K562 (cell line): ENCODE data around the gene LMAN2. TPM values are rescaled to one million over a fixed set of nuclear protein-coding genes. Genes with fewer than 3 reads are reported as not detected.

Experiments
- ATAC-seq: fragments of 200-7000 bp; cut with Tn5 transposase; 3 replicates; pipeline ENCODE4 v1.9.1; 2020; ENCODE audit warnings: moderate library complexity
- BruUV-seq: library from RNA; stranded (reverse); fragments of 400-500 nt; replicated peaks from 2 replicates; lab custom pipeline; 2021; lab: Mats Ljungman, UMichigan
- CTCF ChIA-PET: fragments of 300-600 bp; formaldehyde crosslinking; extraction: SDS; loops from one replicate; lab custom pipeline; 2021; ENCODE audit warnings: low intra/inter-chr PET ratio; lab: Yijun Ruan, JAX
- POLR2A ChIA-PET: fragments of 300-600, 350-650 bp; sonication (Branson Sonifier 250); formaldehyde crosslinking; extraction: SDS; loops from one replicate; lab custom pipeline; 2021; ENCODE audit warnings: antibody characterized with exemption, inconsistent platforms; lab: Yijun Ruan, JAX
- DNase-seq, 4 experiments: peaks; one replicate each; pipeline versions ENCODE4 v3.0.0 to v3.0.0-alpha.2; 2011 to 2018; ENCODE audit warnings: low spot score in 3 of 4, mixed read lengths in 3 of 4; ENCODE audit errors: extremely low read depth in 1 of 4
- FAIRE-seq: peaks from 2 replicates; lab custom pipeline; 2011; peaks lifted over from hg19 to GRCh38; lab: Jason Lieb, UNC
- H2AFZ ChIP-seq: 2 replicates; pipeline ENCODE4 v1.6.0; 2011; ENCODE audit warnings: low read depth, low read length, control low read depth, inconsistent platforms
- H3K27ac ChIP-seq: fragments of 200-600 bp; 3 replicates; pipeline ENCODE4 v1.8.0; 2011; ENCODE audit warnings: low read depth, mild to moderate bottlenecking, control low read depth, inconsistent platforms, low read length, moderate library complexity, mixed read lengths; ENCODE audit errors: extremely low read depth
- H3K27me3 ChIP-seq, 2 experiments: fragments of 300-600 bp in 1 of 2; 2 replicates in 1 of 2; 3 replicates in 1 of 2; pipeline versions ENCODE4 v1.6.0 to v1.8.0; 2011; ENCODE audit warnings: inconsistent platforms in 2 of 2, low read length in 2 of 2, mild to moderate bottlenecking in 1 of 2, mixed read lengths in 1 of 2, moderate library complexity in 1 of 2; ENCODE audit not compliant: control insufficient read depth in 2 of 2, insufficient read depth in 2 of 2
- H3K36me3 ChIP-seq: fragments of 300-600 bp; 3 replicates; pipeline ENCODE4 v1.8.0; 2011; ENCODE audit warnings: mild to moderate bottlenecking, low read length, inconsistent platforms; ENCODE audit not compliant: control insufficient read depth, insufficient read depth
- H3K4me1 ChIP-seq, 2 experiments: fragments of 200-600 bp in 1 of 2; replicated peaks in 1 of 2; 2 replicates in 1 of 2; 3 replicates in 1 of 2; pipeline versions ENCODE4 v1.5.1 to v1.8.0; 2011; ENCODE audit warnings: inconsistent platforms in 2 of 2, low read length in 2 of 2, mild to moderate bottlenecking in 1 of 2, mixed read lengths in 1 of 2, moderate library complexity in 1 of 2; ENCODE audit not compliant: control insufficient read depth in 2 of 2, insufficient read depth in 2 of 2
- H3K4me2 ChIP-seq: 2 replicates; pipeline ENCODE4 v1.6.1; 2011; ENCODE audit warnings: low read length, control low read depth, inconsistent platforms, mixed read lengths; ENCODE audit not compliant: insufficient read depth
- H3K4me3 ChIP-seq: fragments of 200-600 bp; sonication (generic), shearing (Covaris generic); 2 replicates; pipeline ENCODE4 v1.5.1; 2016; ENCODE audit warnings: control low read depth, inconsistent platforms
- H3K79me2 ChIP-seq: fragments of 200-600 bp; 3 replicates; pipeline ENCODE4 v1.8.0; 2011; ENCODE audit warnings: low read length, inconsistent platforms; ENCODE audit not compliant: control insufficient read depth, insufficient read depth
- H3K9ac ChIP-seq, 2 experiments: 2 replicates each; pipeline versions ENCODE4 v1.6.0 to v1.6.1; 2011; ENCODE audit warnings: low read depth in 2 of 2, low read length in 2 of 2, control low read depth in 1 of 2, inconsistent platforms in 1 of 2, mild to moderate bottlenecking in 1 of 2, mixed read lengths in 1 of 2; ENCODE audit not compliant: insufficient read depth in 1 of 2
- H3K9me1 ChIP-seq: one replicate; pipeline ENCODE4 v1.6.0; 2011; ENCODE audit warnings: inconsistent platforms, mild to moderate bottlenecking, low read length, moderate library complexity; ENCODE audit not compliant: control insufficient read depth, insufficient read depth
- H3K9me3 ChIP-seq: replicated peaks from 2 replicates; pipeline ENCODE4 v1.5.1; 2011; ENCODE audit warnings: low read depth, low read length, inconsistent platforms; ENCODE audit not compliant: control insufficient read depth, insufficient read depth
- H4K20me1 ChIP-seq: replicated peaks from 2 replicates; pipeline ENCODE4 v1.6.1; 2011; ENCODE audit warnings: low read length, inconsistent platforms, mixed read lengths; ENCODE audit not compliant: control insufficient read depth, insufficient read depth
- BHLHE40 ChIP-seq: IDR thresholded peaks from 2 replicates; pipeline ENCODE4 v1.6.1; 2011; ENCODE audit warnings: low read length, improper control_type of control experiment
- GATA2 ChIP-seq: sonication (generic); formaldehyde crosslinking; IDR thresholded peaks from 2 replicates; pipeline ENCODE4 v1.4.0; 2020; ENCODE audit warnings: mild to moderate bottlenecking, missing genetic modification reagents
- HIVEP1 ChIP-seq: fragments of 250-450 bp; sonication (Bioruptor Pico); IDR thresholded peaks from 2 replicates; pipeline ENCODE4 v1.4.0; 2020; ENCODE audit warnings: mild to moderate bottlenecking
- KLF16 ChIP-seq: IDR thresholded peaks from 2 replicates; pipeline ENCODE4 v1.6.1; 2016; ENCODE audit warnings: antibody characterized with exemption
- MED1 ChIP-seq: sonication (generic); formaldehyde crosslinking; IDR thresholded peaks from 2 replicates; pipeline ENCODE4 v1.8.1; 2023; ENCODE audit warnings: missing genetic modification reagents, borderline replicate concordance
- MYBL2 ChIP-seq, 2 experiments: fragments of 450-650 bp in 1 of 2; sonication (generic) in 1 of 2; formaldehyde crosslinking in 1 of 2; IDR thresholded peaks; 2 replicates each; pipeline versions ENCODE4 v1.6.1 to v1.8.1; 2017 to 2022; ENCODE audit warnings: borderline replicate concordance in 1 of 2, inconsistent platforms in 1 of 2, low read depth in 1 of 2, mild to moderate bottlenecking in 1 of 2, missing genetic modification reagents in 1 of 2, moderate library complexity in 1 of 2
- NCOA1 ChIP-seq: fragments of 450-650 bp; IDR thresholded peaks from 2 replicates; pipeline ENCODE4 v1.6.1; 2016; ENCODE audit warnings: low read depth
- NONO ChIP-seq, 2 experiments: fragments of 200-400 bp in 1 of 2; fragments of 450-650 bp in 1 of 2; formaldehyde crosslinking in 1 of 2; IDR thresholded peaks; 2 replicates each; pipeline ENCODE4 v1.6.1; 2017; ENCODE audit warnings: low read depth in 2 of 2, mild to moderate bottlenecking in 2 of 2, moderate library complexity in 2 of 2, low read length in 1 of 2
- NR2F6 ChIP-seq: fragments of 450-650 bp; formaldehyde crosslinking; IDR thresholded peaks from 2 replicates; pipeline ENCODE4 v1.4.0; 2020; ENCODE audit warnings: mild to moderate bottlenecking
- RBM39 ChIP-seq: fragments of 200-400 bp; formaldehyde crosslinking; optimal IDR thresholded peaks from 2 replicates; pipeline ENCODE3; 2018; ENCODE audit warnings: low read depth, low read length
- SMARCA4 ChIP-seq: fragments of 450-650 bp; IDR thresholded peaks from 2 replicates; pipeline ENCODE4 v1.6.1; 2016
- SUPT5H ChIP-seq: fragments of 450-650 bp; IDR thresholded peaks from 2 replicates; pipeline ENCODE4 v1.6.1; 2016
- TEAD1 ChIP-seq, 2 experiments: fragments of 450-650 bp in 1 of 2; sonication (generic) in 1 of 2; formaldehyde crosslinking; IDR thresholded peaks; 2 replicates each; pipeline versions ENCODE4 v1.4.0 to v1.8.0; 2020 to 2022; ENCODE audit warnings: mild to moderate bottlenecking in 2 of 2, missing genetic modification reagents in 1 of 2
- ZNF121 ChIP-seq: sonication (generic); formaldehyde crosslinking; conservative IDR thresholded peaks from 2 replicates; pipeline ENCODE4 v1.8.0; 2022; ENCODE audit warnings: missing genetic modification reagents
- ZNF146 ChIP-seq: IDR thresholded peaks from one replicate; pipeline ENCODE4 v1.6.1; 2018; ENCODE audit warnings: missing compliant biosample characterization; ENCODE audit not compliant: unreplicated experiment
- ZNF347 ChIP-seq: fragments of 450-650 bp; formaldehyde crosslinking; IDR thresholded peaks from 2 replicates; pipeline ENCODE4 v1.4.0; 2020; ENCODE audit warnings: low read depth, mild to moderate bottlenecking, moderate library complexity
- ZNF431 ChIP-seq: sonication (generic); formaldehyde crosslinking; IDR thresholded peaks from 2 replicates; pipeline ENCODE4 v1.8.0; 2022; ENCODE audit warnings: mild to moderate bottlenecking, missing genetic modification reagents
- ZNF77 ChIP-seq: fragments of 250-450 bp; sonication (Bioruptor Pico); IDR thresholded peaks from 2 replicates; pipeline ENCODE4 v1.5.0; 2020
- WGBS: fragments of 100-300 bp; shearing (Covaris generic); methylation state at CpG from one replicate; pipeline ENCODE4 v1.1.6; 2016; ENCODE audit warnings: low coverage, mixed read lengths; ENCODE audit not compliant: insufficient coverage; ENCODE audit errors: missing lambda C conversion rate; 5-methylcytosine and 5-hydroxymethylcytosine counted together
- in situ Hi-C: fragments of 300-500 bp; cut with MboI; formaldehyde crosslinking; loops from 4 replicates; pipeline ENCODE4 v1.15.0; 2018; ENCODE audit warnings: inconsistent platforms, mixed read lengths
- intact Hi-C: fragments of 100-400 bp; cut with micrococcal nuclease; formaldehyde crosslinking; loops from 2 replicates; pipeline ENCODE4 v1.14.2; 2022
- polyA plus RNA-seq, 8 experiments: library from polyadenylated mRNA; depleted of rRNA in 4 of 8; stranded (reverse) in 5 of 8; unstranded in 3 of 8; fragments of >200 nt; fragmentation: Nextera tagmentation in 2 of 8; fragmentation: Illumina TruSeq in 1 of 8; extraction: Ambion mirVana in 2 of 8; extraction: Trizol in 1 of 8; gene quantifications; 2 replicates each; pipeline versions ENCODE4 v1.2.1 to v1.2.3, GENCODE V29; 2011 to 2014; ENCODE audit warnings: inconsistent platforms in 1 of 8, missing spikeins in 1 of 8
- total RNA-seq, 7 experiments: library from RNA; depleted of rRNA in 6 of 7; stranded (reverse); fragments of >200 nt in 6 of 7; fragmentation: Illumina TruSeq in 2 of 7; extraction: Trizol in 2 of 7; gene quantifications; 2 replicates each; pipeline versions ENCODE4 v1.2.1 to v1.2.3, GENCODE V29; 2011 to 2021; ENCODE audit warnings: low replicate concordance in 1 of 7
- TF ChIP-seq, protein P1 (sequence below): fragments of 200-800 bp; sonication (Bioruptor generic); IDR thresholded peaks from 2 replicates; pipeline ENCODE4 v1.6.1; 2017; ENCODE audit warnings: missing genetic modification characterization, missing compliant biosample characterization
- TF ChIP-seq, protein P2 (sequence below), 2 experiments: fragments of 450-650 bp in 1 of 2; sonication (generic) in 1 of 2; formaldehyde crosslinking; conservative IDR thresholded peaks; 2 replicates each; pipeline versions ENCODE4 v1.4.0 to v1.8.1; 2020 to 2022; ENCODE audit warnings: mild to moderate bottlenecking in 1 of 2, missing genetic modification reagents in 1 of 2

LMAN2 gene
- total and polyA plus RNA-seq, 9 of the 15 experiments (the other 6 are each of a cell fraction or from before 2014, with no cell fraction given), result 2.7 to 254 (median 136) TPM

DNA sequence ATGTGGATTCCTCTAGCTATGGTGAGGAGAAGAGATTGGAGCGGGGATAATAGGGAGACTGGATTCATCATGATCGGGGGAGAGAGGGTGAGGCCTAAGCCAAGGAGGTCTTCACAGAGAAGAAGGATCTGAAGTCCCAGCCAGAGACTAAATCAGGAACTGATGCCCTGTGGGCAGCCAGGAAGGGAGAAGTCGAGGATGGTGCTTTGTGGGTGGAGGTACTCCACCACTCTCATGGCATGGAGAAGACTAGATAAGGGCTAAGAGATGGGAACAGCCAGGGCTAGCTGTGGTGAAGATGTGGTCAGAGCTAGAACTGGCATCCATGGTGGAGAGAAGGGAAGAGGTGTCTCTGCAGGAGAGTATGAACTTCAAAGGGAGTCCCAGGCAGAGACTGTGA is 3.2 kb upstream of the LMAN2 start:
- no peak overlapping the region for H3K9ac ChIP-seq

More for the DNA sequence above, 3.2 kb upstream of the LMAN2 start:
- no peak for TF ChIP-seq ZNF146 (CRISPR knock-in tag)
- TF ChIP-seq ZNF121 (CRISPR knock-in tag), result no peak
- no peak for TF ChIP-seq ZNF347 (CRISPR knock-in tag)
- TF ChIP-seq NR2F6 (CRISPR knock-in tag), result no peak
- TF ChIP-seq HIVEP1 (CRISPR knock-in tag), result no peak
- TF ChIP-seq NONO (IDR thresholded peaks at IDR 0.05; ENCODE audit: low read depth in 2 of 2, low read length in 1 of 2), result no peak
- TF ChIP-seq RBM39, result no peak
- TF ChIP-seq NCOA1, result no peak
- TF ChIP-seq, protein P1, sequence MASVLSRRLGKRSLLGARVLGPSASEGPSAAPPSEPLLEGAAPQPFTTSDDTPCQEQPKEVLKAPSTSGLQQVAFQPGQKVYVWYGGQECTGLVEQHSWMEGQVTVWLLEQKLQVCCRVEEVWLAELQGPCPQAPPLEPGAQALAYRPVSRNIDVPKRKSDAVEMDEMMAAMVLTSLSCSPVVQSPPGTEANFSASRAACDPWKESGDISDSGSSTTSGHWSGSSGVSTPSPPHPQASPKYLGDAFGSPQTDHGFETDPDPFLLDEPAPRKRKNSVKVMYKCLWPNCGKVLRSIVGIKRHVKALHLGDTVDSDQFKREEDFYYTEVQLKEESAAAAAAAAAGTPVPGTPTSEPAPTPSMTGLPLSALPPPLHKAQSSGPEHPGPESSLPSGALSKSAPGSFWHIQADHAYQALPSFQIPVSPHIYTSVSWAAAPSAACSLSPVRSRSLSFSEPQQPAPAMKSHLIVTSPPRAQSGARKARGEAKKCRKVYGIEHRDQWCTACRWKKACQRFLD (CRISPR knock-in tag), result no peak
- TF ChIP-seq MYBL2 (IDR thresholded peaks at IDR 0.05; ENCODE audit: low read depth), result no peak
- TF ChIP-seq MYBL2 (CRISPR knock-in tag; IDR thresholded peaks at IDR 0.05; ENCODE audit: borderline replicate concordance), result no peak
- no peak for TF ChIP-seq KLF16
- no peak for TF ChIP-seq MED1 (CRISPR knock-in tag)
- TF ChIP-seq, protein P2, sequence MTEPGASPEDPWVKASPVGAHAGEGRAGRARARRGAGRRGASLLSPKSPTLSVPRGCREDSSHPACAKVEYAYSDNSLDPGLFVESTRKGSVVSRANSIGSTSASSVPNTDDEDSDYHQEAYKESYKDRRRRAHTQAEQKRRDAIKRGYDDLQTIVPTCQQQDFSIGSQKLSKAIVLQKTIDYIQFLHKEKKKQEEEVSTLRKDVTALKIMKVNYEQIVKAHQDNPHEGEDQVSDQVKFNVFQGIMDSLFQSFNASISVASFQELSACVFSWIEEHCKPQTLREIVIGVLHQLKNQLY (CRISPR knock-in tag; conservative IDR thresholded peaks at IDR 0.05), result no peak
- TF ChIP-seq TEAD1 (CRISPR knock-in tag; IDR thresholded peaks at IDR 0.05), result no peak
- no peak for TF ChIP-seq BHLHE40
- TF ChIP-seq SMARCA4, result no peak
- no peak for TF ChIP-seq ZNF431 (CRISPR knock-in tag)
- no peak for TF ChIP-seq ZNF77 (CRISPR knock-in tag)
- TF ChIP-seq GATA2, result no peak
- TF ChIP-seq SUPT5H, result no peak
- CTCF ChIA-PET, result no interaction called here
- Histone ChIP-seq H3K9me3 (0 out of 2 replicates have a peak, but pooled peaks cover 3% of the 10 kb centered on the region), H3K79me2 (peaks cover 18% of the 10 kb centered on the region), H3K4me2 (no peak overlapping the region), H3K9me1 (no peaks in the 10 kb centered on the region), H3K4me3 (no peak overlapping the region), H4K20me1 (no peaks in the 10 kb centered on the region), H3K27me3 (no peaks in the 10 kb centered on the region), H3K27ac (no peak overlapping the region), H3K4me1 (peaks cover 10 to 37% of the 10 kb centered on the region in 2 experiments; a peak in 4 of 5 replicates), H3K36me3 (peaks cover 7% of the 10 kb centered on the region; the same call in 1 of the 3 replicates), H2AFZ (no peak overlapping the region)
- POLR2A ChIA-PET, result no interaction called here
- in situ Hi-C loops (no loop called here), intact Hi-C loops (no loop called here)
- WGBS, result 50% methylated on average over 2 of the region's 3 CpGs
- FAIRE-seq (no peak), DNase-seq (no peak), ATAC-seq (no peak)
- no TSS peak for BruUV-seq
